ENCODE results near the gene MAN1A1.

MAN1A1 gene

GRCh38 chr6:119325559-119326265 is 23.8 kb downstream of the MAN1A1 start:
- no peak for DNase-seq (ENCODE audit: low spot score)

GRCh38 chr6:119324718-119325117 is 24.8 kb downstream of the MAN1A1 start:
- no peak for DNase-seq (ENCODE audit: low spot score)

GRCh38 chr6:119323931-119324330 is 25.6 kb downstream of the MAN1A1 start:
- DNase-seq (ENCODE audit: low spot score), result no peak

- no peak for DNase-seq (ENCODE audit: low spot score)
These were observed 26.1 kb downstream of the MAN1A1 start for GRCh38 chr6:119323478-119323877.

- no peak for DNase-seq (ENCODE audit: low spot score)
These were observed 26.7 kb downstream of the MAN1A1 start for GRCh38 chr6:119322715-119323350.

- no peak for DNase-seq (ENCODE audit: low spot score)
These were observed 27.5 kb downstream of the MAN1A1 start for GRCh38 chr6:119322034-119322433.

- no peak for DNase-seq (ENCODE audit: low spot score)
These were observed 29.9 kb downstream of the MAN1A1 start for GRCh38 chr6:119319694-119320093.

GRCh38 chr6:119318730-119319129 is 30.8 kb downstream of the MAN1A1 start:
- DNase-seq (ENCODE audit: low spot score), result no peak

GRCh38 chr6:119318176-119318575 is 31.4 kb downstream of the MAN1A1 start:
- no peak for DNase-seq (ENCODE audit: low spot score)

- no peak for DNase-seq (ENCODE audit: low spot score)
These were observed 32.6 kb downstream of the MAN1A1 start for GRCh38 chr6:119317007-119317406.

- peak; percentile 30 for DNase-seq (ENCODE audit: low spot score)
These were observed 34.7 kb downstream of the MAN1A1 start for GRCh38 chr6:119314885-119315272.

- no peak for DNase-seq (ENCODE audit: low spot score)
These were observed 35.4 kb downstream of the MAN1A1 start for GRCh38 chr6:119313937-119314884.

- DNase-seq (ENCODE audit: low spot score), result no peak
These were observed 36.7 kb downstream of the MAN1A1 start for GRCh38 chr6:119312875-119313338.

GRCh38 chr6:119312441-119312840 is 37.1 kb downstream of the MAN1A1 start:
- no peak for DNase-seq (ENCODE audit: low spot score)

GRCh38 chr6:119311514-119312142 is 37.9 kb downstream of the MAN1A1 start:
- no peak for DNase-seq (ENCODE audit: low spot score)

GRCh38 chr6:119310486-119311036 is 39.0 kb downstream of the MAN1A1 start:
- peak; percentile 40 for DNase-seq (ENCODE audit: low spot score)

GRCh38 chr6:119308991-119309657 is 40.4 kb downstream of the MAN1A1 start:
- DNase-seq (ENCODE audit: low spot score), result no peak

GRCh38 chr6:119308048-119308570 is 41.5 kb downstream of the MAN1A1 start:
- no peak for DNase-seq (ENCODE audit: low spot score)

- DNase-seq (ENCODE audit: low spot score), result no peak
These were observed 42.5 kb downstream of the MAN1A1 start for GRCh38 chr6:119307056-119307455.

- no peak for DNase-seq (ENCODE audit: low spot score)
These were observed 43.1 kb downstream of the MAN1A1 start for GRCh38 chr6:119306396-119306968.
